ENCODE measurements around the gene MBNL1. TPM values are rescaled to one million over a fixed set of nuclear protein-coding genes. Genes with fewer than 3 reads are reported as not detected.

The MBNL1 gene
- total and polyA plus RNA-seq, 2 donors (not counting 3 experiments of a cell fraction or from before 2014, with no cell fraction given): 179 to 362 TPM

DNA sequence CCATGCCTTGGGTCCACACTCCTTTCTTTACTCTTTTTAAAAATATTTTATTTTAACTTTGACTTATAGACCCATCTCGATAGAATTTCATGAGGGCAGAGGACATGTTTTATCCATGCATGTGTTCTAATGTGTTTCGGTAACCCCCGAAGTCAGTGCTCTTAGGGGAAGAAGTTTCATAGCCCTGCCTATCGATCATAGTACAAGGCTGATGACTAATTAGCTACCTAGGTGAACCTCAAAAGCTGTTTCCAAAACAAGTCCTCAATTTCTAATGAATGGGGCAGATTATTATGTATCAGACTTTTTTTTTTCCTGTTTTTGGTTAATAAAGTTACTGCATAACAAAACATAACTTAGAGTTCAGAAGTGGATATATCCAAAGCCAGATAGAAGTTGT lies 82.0 kb downstream of the MBNL1 start:
- CTCF ChIA-PET: no interaction called here
- FAIRE-seq: no peak

More for the DNA sequence above, 82.0 kb downstream of the MBNL1 start:
- POLR2A ChIA-PET: no interaction called here
- H3K4me3 ChIP-seq (replicated peaks in 1 of 3; ENCODE audit: insufficient read depth in 1 of 3, low read depth in 1 of 3, low read length in 3 of 3): no peak overlapping the region
- no peak overlapping the region for H2AFZ ChIP-seq (ENCODE audit: low read depth, low read length)
- no peak overlapping the region for H3K27ac ChIP-seq (ENCODE audit: insufficient read depth, low read depth, low read length)
- H3K9me3 ChIP-seq (replicated peaks; ENCODE audit: control insufficient read depth, insufficient read depth, low read length): no peaks in the 10 kb centered on the region
- dilution Hi-C loops (cut with MboI; ENCODE audit: extremely low pct_ligation_motif_present, low sequenced_read_pairs): no loop called here
- DNase-seq (ENCODE audit: low read depth, low spot score): no peak
- H4K20me1 ChIP-seq (replicated peaks; ENCODE audit: control insufficient read depth, extremely low read depth, insufficient read depth, low read length): peaks cover 5% of the 10 kb centered on the region
- no peaks in the 10 kb centered on the region for H3K27me3 ChIP-seq (ENCODE audit: control insufficient read depth in 2 of 2, insufficient read depth in 2 of 2, low read length in 2 of 2)
- peaks cover 61% of the 10 kb centered on the region for H3K4me1 ChIP-seq (ENCODE audit: control insufficient read depth, extremely low read depth, insufficient read depth, low read length)
- H3K79me2 ChIP-seq (ENCODE audit: control insufficient read depth, insufficient read depth, low read length): peaks cover 94% of the 10 kb centered on the region
- peaks cover 0 to 3% of the 10 kb centered on the region in 2 experiments for H3K36me3 ChIP-seq (ENCODE audit: control insufficient read depth in 2 of 2, extremely low read depth in 1 of 2, insufficient read depth in 2 of 2, low read length in 2 of 2)
- no peak overlapping the region for H3K4me2 ChIP-seq (ENCODE audit: insufficient read depth, low read length)
- intact Hi-C loops (cut with micrococcal nuclease): no loop called here
- H3K9ac ChIP-seq (replicated peaks; ENCODE audit: extremely low read depth, insufficient read depth, low read length): no peak overlapping the region
- no peaks in the 10 kb centered on the region for H3K9me1 ChIP-seq (replicated peaks; ENCODE audit: control insufficient read depth, extremely low read depth, insufficient read depth, low read length)
- TF ChIP-seq, protein P1, sequence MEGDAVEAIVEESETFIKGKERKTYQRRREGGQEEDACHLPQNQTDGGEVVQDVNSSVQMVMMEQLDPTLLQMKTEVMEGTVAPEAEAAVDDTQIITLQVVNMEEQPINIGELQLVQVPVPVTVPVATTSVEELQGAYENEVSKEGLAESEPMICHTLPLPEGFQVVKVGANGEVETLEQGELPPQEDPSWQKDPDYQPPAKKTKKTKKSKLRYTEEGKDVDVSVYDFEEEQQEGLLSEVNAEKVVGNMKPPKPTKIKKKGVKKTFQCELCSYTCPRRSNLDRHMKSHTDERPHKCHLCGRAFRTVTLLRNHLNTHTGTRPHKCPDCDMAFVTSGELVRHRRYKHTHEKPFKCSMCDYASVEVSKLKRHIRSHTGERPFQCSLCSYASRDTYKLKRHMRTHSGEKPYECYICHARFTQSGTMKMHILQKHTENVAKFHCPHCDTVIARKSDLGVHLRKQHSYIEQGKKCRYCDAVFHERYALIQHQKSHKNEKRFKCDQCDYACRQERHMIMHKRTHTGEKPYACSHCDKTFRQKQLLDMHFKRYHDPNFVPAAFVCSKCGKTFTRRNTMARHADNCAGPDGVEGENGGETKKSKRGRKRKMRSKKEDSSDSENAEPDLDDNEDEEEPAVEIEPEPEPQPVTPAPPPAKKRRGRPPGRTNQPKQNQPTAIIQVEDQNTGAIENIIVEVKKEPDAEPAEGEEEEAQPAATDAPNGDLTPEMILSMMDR (IDR thresholded peaks at IDR 0.05; ENCODE audit: extremely low read depth in 1 of 2, insufficient read depth in 1 of 2, low read depth in 1 of 2, low read length in 2 of 2): no peak
- TF ChIP-seq MYC (IDR thresholded peaks at IDR 0.05; ENCODE audit: low read depth, low read length) (no peak), JUN (IDR thresholded peaks at IDR 0.05; ENCODE audit: borderline replicate concordance, insufficient read depth, insufficient read length, low read depth) (no peak), POLR2AphosphoS5 (IDR thresholded peaks at IDR 0.05; ENCODE audit: insufficient read depth, low read depth, low read length) (no peak), GATA2 (IDR thresholded peaks at IDR 0.05; ENCODE audit: insufficient read depth, insufficient read length, low read depth, low read length) (no peak), MAX (IDR thresholded peaks at IDR 0.05; ENCODE audit: insufficient read depth, insufficient read length) (no peak), POLR2A (IDR thresholded peaks at IDR 0.05; ENCODE audit: low read depth, low read length) (no peak), FOS (IDR thresholded peaks at IDR 0.05; ENCODE audit: borderline replicate concordance, insufficient read depth, low read length) (no peak), EZH2 (IDR thresholded peaks at IDR 0.05; ENCODE audit: borderline replicate concordance, low read depth, low read length, severe bottlenecking) (no peak)
- no TSS peak for BruUV-seq (replicated peaks)
